ENCODE data around the gene RUNX1. TPM values are rescaled to one million over a fixed set of nuclear protein-coding genes. Genes with fewer than 3 reads are reported as not detected.
A peak's percentile ranks its signal among the peaks of the same experiment; 100 is the strongest.

Gene RUNX1
- total and polyA plus RNA-seq, 7 experiments from 2014 or later = 27.9 to 154 (median 85.1) TPM

DNA sequence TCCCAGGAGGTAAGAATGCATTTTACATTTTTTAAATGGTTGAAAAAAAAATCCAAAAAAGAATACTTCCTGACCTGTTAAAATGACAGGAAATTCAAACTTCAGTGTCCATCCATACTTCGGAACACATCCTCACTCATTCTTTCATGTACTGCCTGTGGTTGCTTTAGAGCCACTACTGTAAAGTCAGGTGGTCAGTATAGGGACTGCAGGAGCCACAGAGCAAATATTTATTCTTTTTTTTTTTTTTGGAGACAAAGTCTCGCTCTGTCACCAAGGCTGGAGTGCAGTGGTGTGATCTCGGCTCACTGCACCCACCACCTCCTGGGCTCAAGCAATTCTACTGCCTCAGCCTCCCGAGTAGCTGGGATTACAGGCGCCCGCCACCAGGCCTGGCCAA, 255.6 kb downstream of the RUNX1 start:
- Mint-ChIP-seq H3K27me3 (no peaks in the 10 kb centered on the region), H3K9me3 (peaks cover 0 to 5% (median 0%) of the 10 kb centered on the region in 11 donors), H3K36me3 (peaks cover 10 to 73% (median 45%) of the 10 kb centered on the region in 5 donors), H3K27ac (no peak overlapping the region), H3K4me3 (no peak overlapping the region), H3K4me1 (peaks cover 0 to 6% (median 0%) of the 10 kb centered on the region in 7 donors)
- Histone ChIP-seq H3K36me3 (ENCODE audit: control insufficient read depth in 2 of 3, insufficient read depth in 3 of 3, low read length in 3 of 3) (peaks cover 9 to 68% (median 20%) of the 10 kb centered on the region in 3 experiments), H3K27ac (ENCODE audit: low read depth, low read length) (no peak overlapping the region), H3K27me3 (ENCODE audit: control insufficient read depth in 2 of 2, insufficient read depth in 2 of 2, low read length in 2 of 2) (no peaks in the 10 kb centered on the region), H3K4me3 (ENCODE audit: low read length) (no peak overlapping the region), H3K9me3 (ENCODE audit: control insufficient read depth in 2 of 3, low read length in 3 of 3) (no peaks in the 10 kb centered on the region), H3K4me1 (ENCODE audit: control insufficient read depth in 2 of 2, insufficient read depth in 2 of 2, low read length in 2 of 2) (no peaks in the 10 kb centered on the region)
- DNase-seq = no peak
- POLR2A ChIA-PET = no interaction called here
- ATAC-seq = no peak
- CTCF ChIA-PET = no interaction called here
- intact Hi-C loops (cut with micrococcal nuclease) = no loop called here

DNA sequence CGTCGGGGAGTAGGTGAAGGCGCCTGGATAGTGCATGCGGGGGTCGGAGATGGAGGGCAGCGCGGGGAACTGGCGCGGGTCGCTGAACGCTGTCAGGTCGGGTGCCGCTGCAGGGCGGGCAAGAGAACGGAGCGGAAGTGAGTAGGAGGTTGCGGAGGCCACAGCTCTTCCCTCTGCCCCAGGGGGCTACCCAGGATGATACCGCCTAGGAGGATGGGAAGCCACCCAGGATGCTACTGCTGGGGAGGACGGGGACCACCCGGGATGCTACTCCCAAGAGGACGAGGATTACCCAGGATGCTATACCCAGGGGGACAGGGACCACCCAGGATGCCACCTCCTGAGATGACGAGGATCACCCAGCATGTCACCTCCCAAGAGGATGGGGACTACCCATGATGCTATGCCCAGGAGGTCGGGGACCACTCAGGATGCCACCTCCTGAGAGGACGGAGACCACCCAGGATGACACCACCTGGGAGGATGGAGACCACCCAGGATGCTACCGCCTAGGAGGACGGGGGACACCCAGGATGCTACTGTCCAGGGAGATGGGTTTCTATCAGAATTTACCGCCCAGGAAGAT, 256.5 kb downstream of the RUNX1 start:
- Mint-ChIP-seq H3K27ac (peak overlapping the region in 3 of 9 donors; percentile 56 to 85 (median 59)), H3K9me3 (peaks cover 0 to 5% (median 0%) of the 10 kb centered on the region in 11 donors), H3K4me1 (peaks cover 0 to 6% (median 0%) of the 10 kb centered on the region in 7 donors), H3K27me3 (no peaks in the 10 kb centered on the region), H3K36me3 (peaks cover 5 to 66% (median 38%) of the 10 kb centered on the region in 5 donors), H3K4me3 (no peak overlapping the region)
- peaks cover 9 to 59% (median 19%) of the 10 kb centered on the region in 3 experiments for H3K36me3 ChIP-seq (ENCODE audit: control insufficient read depth in 2 of 3, insufficient read depth in 3 of 3, low read length in 3 of 3)
- no peak overlapping the region for H3K27ac ChIP-seq (ENCODE audit: low read depth, low read length)
- H3K27me3 ChIP-seq (ENCODE audit: control insufficient read depth in 2 of 2, insufficient read depth in 2 of 2, low read length in 2 of 2) = no peaks in the 10 kb centered on the region
- ATAC-seq (no peak), DNase-seq (no peak)
- intact Hi-C loops (cut with micrococcal nuclease) = no loop called here
- H3K9me3 ChIP-seq (ENCODE audit: control insufficient read depth in 2 of 3, low read length in 3 of 3) = no peaks in the 10 kb centered on the region
- H3K4me1 ChIP-seq (ENCODE audit: control insufficient read depth in 2 of 2, insufficient read depth in 2 of 2, low read length in 2 of 2) = no peaks in the 10 kb centered on the region
- CTCF ChIA-PET = no interaction called here
- H3K4me3 ChIP-seq (ENCODE audit: low read length) = no peak overlapping the region
- POLR2A ChIA-PET = no interaction called here

DNA sequence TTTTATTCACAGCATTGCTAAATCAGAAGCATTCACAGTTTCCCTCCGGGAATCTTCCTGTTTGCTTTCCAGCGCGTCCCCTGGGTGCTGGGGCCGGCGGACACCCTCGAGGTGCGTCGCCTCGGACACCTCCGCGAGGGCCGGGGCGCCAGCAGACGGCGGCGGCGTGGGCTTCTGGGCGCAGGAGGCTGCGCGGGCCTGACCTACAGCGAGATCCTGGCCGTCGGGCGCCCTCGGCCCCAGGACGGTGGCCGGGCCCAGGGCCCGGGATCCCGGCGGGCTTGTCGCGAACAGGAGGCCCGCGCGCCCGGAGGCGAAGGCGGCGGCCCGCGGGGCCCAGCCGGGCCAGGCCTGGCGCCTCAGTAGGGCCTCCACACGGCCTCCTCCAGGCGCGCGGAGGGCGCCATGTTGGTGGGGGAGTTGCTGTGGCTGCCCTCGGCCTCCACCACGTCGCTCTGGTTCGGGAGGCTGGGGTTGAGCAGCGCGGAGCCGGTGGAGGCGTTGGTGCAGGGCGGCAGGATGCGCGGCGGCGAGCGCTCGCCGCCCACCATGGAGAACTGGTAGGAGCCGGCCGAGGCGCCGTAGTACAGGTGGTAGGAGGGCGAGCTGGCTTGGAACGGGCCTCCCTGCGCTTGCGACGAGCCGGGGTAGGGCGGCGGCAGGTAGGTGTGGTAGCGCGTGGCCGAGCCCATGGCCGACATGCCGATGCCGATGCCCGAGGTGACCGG, 257.2 kb downstream of the RUNX1 start:
- peaks cover under 1 to 60% (median 32%) of the 10 kb centered on the region in 5 donors for H3K36me3 Mint-ChIP-seq
- H3K27ac Mint-ChIP-seq = no peak overlapping the region
- no peaks in the 10 kb centered on the region for H3K27me3 ChIP-seq (ENCODE audit: control insufficient read depth in 2 of 2, insufficient read depth in 2 of 2, low read length in 2 of 2)
- no peak overlapping the region for H3K4me3 ChIP-seq (ENCODE audit: low read length)
- ChIA-PET CTCF (no interaction called here), POLR2A (no interaction called here)
- no peak overlapping the region for H3K4me3 Mint-ChIP-seq
- H3K9me3 Mint-ChIP-seq = peaks cover 0 to 5% (median 0%) of the 10 kb centered on the region in 11 donors
- no peaks in the 10 kb centered on the region for H3K27me3 Mint-ChIP-seq
- ATAC-seq (no peak), DNase-seq (no peak)
- intact Hi-C loops (cut with micrococcal nuclease) = no loop called here
- H3K9me3 ChIP-seq (ENCODE audit: control insufficient read depth in 2 of 3, low read length in 3 of 3) = no peaks in the 10 kb centered on the region
- H3K4me1 ChIP-seq (ENCODE audit: control insufficient read depth in 2 of 2, insufficient read depth in 2 of 2, low read length in 2 of 2) = no peaks in the 10 kb centered on the region
- peaks cover 0 to 6% (median 0%) of the 10 kb centered on the region in 7 donors for H3K4me1 Mint-ChIP-seq
- H3K27ac ChIP-seq (ENCODE audit: low read depth, low read length) = no peak overlapping the region
- H3K36me3 ChIP-seq (ENCODE audit: control insufficient read depth in 2 of 3, insufficient read depth in 3 of 3, low read length in 3 of 3) = peaks cover 9 to 53% (median 13%) of the 10 kb centered on the region in 3 experiments

DNA sequence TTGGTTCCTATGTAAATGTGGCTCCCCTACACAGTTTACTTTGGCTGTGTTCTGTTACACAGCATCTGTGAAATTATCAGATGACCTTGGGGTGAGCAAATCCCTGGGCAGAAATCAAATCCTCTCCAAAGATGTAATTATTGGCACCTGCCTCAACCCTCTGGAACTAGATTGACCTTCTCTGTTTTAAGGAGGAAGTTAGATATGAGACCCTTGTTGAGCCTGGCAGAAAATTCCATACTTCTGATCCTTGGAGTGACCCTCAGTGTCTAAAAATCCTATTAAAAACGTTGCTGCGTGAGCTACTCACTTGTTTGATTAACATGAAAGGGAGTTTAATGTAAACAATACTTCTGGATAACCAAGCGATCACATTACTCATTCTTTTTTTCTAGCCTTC, 258.3 kb downstream of the RUNX1 start:
- no peaks in the 10 kb centered on the region for H3K4me1 ChIP-seq (ENCODE audit: control insufficient read depth in 2 of 2, insufficient read depth in 2 of 2, low read length in 2 of 2)
- intact Hi-C loops (cut with micrococcal nuclease) = no loop called here
- peaks cover 3 to 42% (median 10%) of the 10 kb centered on the region in 3 experiments for H3K36me3 ChIP-seq (ENCODE audit: control insufficient read depth in 2 of 3, insufficient read depth in 3 of 3, low read length in 3 of 3)
- DNase-seq (no peak), ATAC-seq (no peak)
- no peaks in the 10 kb centered on the region for H3K27me3 ChIP-seq (ENCODE audit: control insufficient read depth in 2 of 2, insufficient read depth in 2 of 2, low read length in 2 of 2)
- peaks cover 0 to 49% (median 23%) of the 10 kb centered on the region in 5 donors for H3K36me3 Mint-ChIP-seq
- H3K9me3 Mint-ChIP-seq = peaks cover 0 to 9% (median 0%) of the 10 kb centered on the region in 11 donors
- no peaks in the 10 kb centered on the region for H3K27me3 Mint-ChIP-seq
- peaks cover 0 to 6% (median 0%) of the 10 kb centered on the region in 7 donors for H3K4me1 Mint-ChIP-seq
- H3K27ac Mint-ChIP-seq = peak overlapping the region in 3 of 9 donors; percentile 20 to 43 (median 28)
- POLR2A ChIA-PET = no interaction called here
- no peak overlapping the region for H3K4me3 ChIP-seq (ENCODE audit: low read length)
- no peaks in the 10 kb centered on the region for H3K9me3 ChIP-seq (ENCODE audit: control insufficient read depth in 2 of 3, low read length in 3 of 3)
- H3K4me3 Mint-ChIP-seq = no peak overlapping the region
- H3K27ac ChIP-seq (ENCODE audit: low read depth, low read length) = no peak overlapping the region
- CTCF ChIA-PET = no interaction called here

DNA sequence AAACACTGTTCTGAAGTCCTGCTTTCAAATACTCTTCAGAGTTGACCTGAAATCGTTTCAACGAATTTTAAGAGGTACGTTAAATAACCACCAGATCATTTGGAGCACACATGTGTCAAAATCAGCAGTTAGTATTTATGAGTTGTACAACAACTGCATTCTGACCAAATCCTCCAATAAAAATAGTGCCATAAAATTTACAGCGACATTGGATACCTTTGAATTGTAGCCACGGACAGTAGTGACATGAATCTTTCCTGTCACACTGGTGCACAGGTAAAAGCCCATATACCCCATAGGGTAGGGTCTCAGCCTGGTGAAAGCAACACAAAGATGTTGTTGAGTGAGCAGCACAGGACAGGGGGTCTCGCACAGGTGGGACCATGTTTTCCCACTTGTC, 258.8 kb downstream of the RUNX1 start:
- Histone ChIP-seq H3K9me3 (ENCODE audit: control insufficient read depth in 2 of 3, low read length in 3 of 3) (no peaks in the 10 kb centered on the region), H3K4me3 (ENCODE audit: low read length) (no peak overlapping the region), H3K27me3 (ENCODE audit: control insufficient read depth in 2 of 2, insufficient read depth in 2 of 2, low read length in 2 of 2) (no peaks in the 10 kb centered on the region), H3K27ac (ENCODE audit: low read depth, low read length) (no peak overlapping the region), H3K4me1 (ENCODE audit: control insufficient read depth in 2 of 2, insufficient read depth in 2 of 2, low read length in 2 of 2) (no peaks in the 10 kb centered on the region), H3K36me3 (ENCODE audit: control insufficient read depth in 2 of 3, insufficient read depth in 3 of 3, low read length in 3 of 3) (peaks cover 0 to 37% (median 5%) of the 10 kb centered on the region in 3 experiments)
- intact Hi-C loops (cut with micrococcal nuclease) = no loop called here
- H3K4me3 Mint-ChIP-seq = no peak overlapping the region
- ATAC-seq (no peak), DNase-seq (no peak)
- peaks cover 0 to 44% (median 18%) of the 10 kb centered on the region in 5 donors for H3K36me3 Mint-ChIP-seq
- H3K9me3 Mint-ChIP-seq = peaks cover 0 to 9% (median 0%) of the 10 kb centered on the region in 11 donors
- POLR2A ChIA-PET = no interaction called here
- no peaks in the 10 kb centered on the region for H3K27me3 Mint-ChIP-seq
- CTCF ChIA-PET = no interaction called here
- peaks cover 0 to 6% (median 0%) of the 10 kb centered on the region in 7 donors for H3K4me1 Mint-ChIP-seq
- peak overlapping the region in 1 of 9 donors; percentile 28 for H3K27ac Mint-ChIP-seq

DNA sequence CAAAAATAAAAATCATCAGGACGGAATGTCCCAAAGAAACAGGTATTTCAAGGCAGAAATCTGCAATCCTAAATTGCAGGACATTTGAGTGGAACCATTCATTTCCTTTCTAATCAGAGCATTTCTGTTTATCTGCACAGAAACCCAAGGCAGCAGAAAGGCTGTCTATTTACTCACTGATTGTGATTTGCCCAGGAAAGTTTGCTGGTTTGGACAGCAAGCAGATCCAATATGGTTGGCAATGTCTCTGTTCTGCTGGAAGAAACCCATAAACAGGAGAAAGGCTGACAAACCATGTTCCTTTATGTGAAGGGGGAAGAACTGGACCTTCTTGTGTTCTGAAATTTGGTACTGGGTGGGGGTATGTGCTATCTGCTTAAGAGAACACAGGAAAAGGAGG, 260.2 kb downstream of the RUNX1 start:
- Histone ChIP-seq H3K4me3 (ENCODE audit: low read length) (no peak overlapping the region), H3K9me3 (ENCODE audit: control insufficient read depth in 2 of 3, low read length in 3 of 3) (no peaks in the 10 kb centered on the region), H3K4me1 (ENCODE audit: control insufficient read depth in 2 of 2, insufficient read depth in 2 of 2, low read length in 2 of 2) (no peaks in the 10 kb centered on the region), H3K27me3 (ENCODE audit: control insufficient read depth in 2 of 2, insufficient read depth in 2 of 2, low read length in 2 of 2) (no peaks in the 10 kb centered on the region), H3K36me3 (ENCODE audit: control insufficient read depth in 2 of 3, insufficient read depth in 3 of 3, low read length in 3 of 3) (peaks cover 0 to 24% (median 0%) of the 10 kb centered on the region in 3 experiments), H3K27ac (ENCODE audit: low read depth, low read length) (no peak overlapping the region)
- ChIA-PET CTCF (interaction anchor here (0.7 kb wide), 2 partner anchors 24 to 1524 kb away, joined by 3 read pairs; no protein-coding TSS in a partner anchor), POLR2A (no interaction called here)
- Mint-ChIP-seq H3K4me1 (peaks cover 0 to 6% (median 0%) of the 10 kb centered on the region in 7 donors), H3K27ac (peak overlapping the region in 5 of 9 donors; percentile 4 to 55 (median 34)), H3K9me3 (peaks cover 0 to 9% (median 0%) of the 10 kb centered on the region in 11 donors), H3K36me3 (peaks cover 0 to 32% (median 5%) of the 10 kb centered on the region in 5 donors), H3K27me3 (no peaks in the 10 kb centered on the region), H3K4me3 (no peak overlapping the region)
- intact Hi-C loops (cut with micrococcal nuclease) = no loop called here
- ATAC-seq (no peak), DNase-seq (no peak)

Data from naive thymus-derived CD4-positive, alpha-beta T cell (primary cell).